Nephron progenitor cell (in vitro differentiated cells): ENCODE measurements around the gene GCH1.

Experiments
- DNase-seq: peaks from one replicate; pipeline ENCODE4 v3.0.0; 2021
- H3K27ac Mint-ChIP-seq: 2 replicates; pipeline ENCODE4 v1.8.0; 2021; ENCODE audit warnings: mild to moderate bottlenecking, moderate library complexity, mixed read lengths
- H3K27me3 Mint-ChIP-seq: 2 replicates; pipeline ENCODE4 v1.8.0; 2021; ENCODE audit warnings: mild to moderate bottlenecking, low read depth, mixed read lengths; ENCODE audit not compliant: poor library complexity
- H3K36me3 Mint-ChIP-seq: 2 replicates; pipeline ENCODE4 v1.8.0; 2021; ENCODE audit warnings: low read depth, mixed read lengths
- H3K4me1 Mint-ChIP-seq: 2 replicates; pipeline ENCODE4 v1.8.0; 2021; ENCODE audit warnings: mixed read lengths
- H3K4me3 Mint-ChIP-seq: 2 replicates; pipeline ENCODE4 v1.8.0; 2021; ENCODE audit warnings: mild to moderate bottlenecking, moderate library complexity, mixed read lengths
- H3K9me3 Mint-ChIP-seq: 2 replicates; pipeline ENCODE4 v1.8.0; 2021; ENCODE audit warnings: mild to moderate bottlenecking, moderate library complexity, mixed read lengths
- CTCF ChIP-seq: fragments of 200-600 bp; sonication (generic); IDR thresholded peaks from 2 replicates; pipeline ENCODE4 v1.5.0; 2021; ENCODE audit warnings: antibody characterized with exemption

GCH1 gene

GRCh38 chr14:54822685-54823084, 79.9 kb downstream of the GCH1 start:
- Mint-ChIP-seq H3K27me3 (peaks cover 4% of the 10 kb centered on the region), H3K9me3 (peaks cover 34% of the 10 kb centered on the region), H3K4me3 (no peak overlapping the region), H3K27ac (no peak overlapping the region), H3K36me3 (no peaks in the 10 kb centered on the region), H3K4me1 (peaks cover 25% of the 10 kb centered on the region)
- TF ChIP-seq CTCF = no peak
- no peak for DNase-seq

DNA sequence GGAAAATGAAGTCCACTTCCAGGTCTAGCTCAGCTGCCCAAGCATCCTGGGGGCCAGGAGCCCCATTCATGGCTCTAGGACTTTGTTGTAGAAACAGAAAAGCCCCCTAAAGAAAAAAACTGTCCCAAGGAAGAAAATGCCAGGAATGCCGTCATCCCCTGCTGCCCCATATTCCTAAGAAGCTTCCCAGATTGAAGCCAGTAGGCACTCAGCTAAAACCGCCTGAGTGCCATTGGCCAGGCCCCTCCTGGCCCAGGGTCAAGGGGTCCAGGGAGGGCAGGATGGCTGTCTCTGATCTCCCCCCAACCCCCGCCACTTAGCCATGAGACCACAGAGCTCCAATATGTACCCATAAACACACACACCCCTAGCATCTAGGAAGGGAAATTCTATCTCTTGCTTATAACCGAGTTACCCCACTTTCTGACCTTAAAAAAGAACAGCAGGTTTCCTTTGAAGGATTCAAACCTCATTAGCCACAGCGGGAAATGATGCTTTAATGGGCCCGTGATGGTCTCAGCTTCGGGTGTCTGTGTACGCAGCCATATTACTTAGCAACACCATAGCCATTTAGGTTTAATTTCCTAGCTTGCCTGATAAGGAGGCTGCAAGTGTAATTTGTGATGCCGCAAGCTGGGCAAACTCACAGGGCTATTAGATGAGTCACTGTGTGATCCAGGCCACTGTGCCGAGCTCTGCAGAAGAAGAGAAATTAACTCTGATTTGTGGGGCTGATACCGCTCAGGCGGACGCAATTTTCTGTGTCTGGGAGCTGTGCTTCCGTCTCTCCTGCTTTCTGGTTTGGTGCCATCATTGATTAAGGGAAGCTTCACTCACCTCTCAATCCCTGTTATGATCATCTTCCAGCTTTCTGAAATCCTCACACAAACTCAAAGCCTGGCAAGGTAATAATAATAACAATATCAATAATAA, 84.2 kb downstream of the GCH1 start:
- no peak for DNase-seq
- TF ChIP-seq CTCF = no peak
- no peaks in the 10 kb centered on the region for H3K36me3 Mint-ChIP-seq
- H3K4me3 Mint-ChIP-seq = no peak overlapping the region
- H3K4me1 Mint-ChIP-seq = peaks cover 37% of the 10 kb centered on the region
- H3K27ac Mint-ChIP-seq = peak overlapping the region; percentile 49
- H3K27me3 Mint-ChIP-seq = peaks cover 11% of the 10 kb centered on the region
- peaks cover 6% of the 10 kb centered on the region for H3K9me3 Mint-ChIP-seq

DNA sequence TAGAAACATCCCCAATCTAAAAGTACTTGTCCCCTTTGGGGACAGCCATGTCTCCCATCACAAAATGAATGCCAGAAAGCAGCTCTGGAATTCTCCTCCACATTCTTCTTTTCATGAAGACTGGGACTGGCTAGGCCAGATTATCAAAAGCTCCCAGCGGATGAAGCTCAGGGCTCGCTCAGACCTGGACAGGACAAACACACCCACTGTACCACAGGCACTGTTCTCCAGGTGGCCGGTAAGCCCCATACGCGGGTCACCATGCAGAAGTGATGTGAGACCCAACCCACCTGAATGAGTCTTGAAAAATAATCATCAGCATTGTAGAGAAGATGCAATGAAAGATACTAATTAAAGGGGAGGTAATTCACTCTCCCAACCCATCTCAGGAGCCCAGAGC, 85.1 kb downstream of the GCH1 start:
- Mint-ChIP-seq H3K27me3 (peaks cover 14% of the 10 kb centered on the region), H3K4me3 (no peak overlapping the region), H3K4me1 (peaks cover 37% of the 10 kb centered on the region), H3K36me3 (no peaks in the 10 kb centered on the region), H3K27ac (no peak overlapping the region), H3K9me3 (peaks cover 3% of the 10 kb centered on the region)
- no peak for DNase-seq
- TF ChIP-seq CTCF = no peak

GRCh38 chr14:54816450-54816849, 86.2 kb downstream of the GCH1 start:
- H3K9me3 Mint-ChIP-seq = no peaks in the 10 kb centered on the region
- no peak for DNase-seq
- no peak overlapping the region for H3K4me3 Mint-ChIP-seq
- H3K4me1 Mint-ChIP-seq = peaks cover 37% of the 10 kb centered on the region
- peaks cover 11% of the 10 kb centered on the region for H3K27me3 Mint-ChIP-seq
- no peaks in the 10 kb centered on the region for H3K36me3 Mint-ChIP-seq
- no peak for TF ChIP-seq CTCF
- no peak overlapping the region for H3K27ac Mint-ChIP-seq

DNA sequence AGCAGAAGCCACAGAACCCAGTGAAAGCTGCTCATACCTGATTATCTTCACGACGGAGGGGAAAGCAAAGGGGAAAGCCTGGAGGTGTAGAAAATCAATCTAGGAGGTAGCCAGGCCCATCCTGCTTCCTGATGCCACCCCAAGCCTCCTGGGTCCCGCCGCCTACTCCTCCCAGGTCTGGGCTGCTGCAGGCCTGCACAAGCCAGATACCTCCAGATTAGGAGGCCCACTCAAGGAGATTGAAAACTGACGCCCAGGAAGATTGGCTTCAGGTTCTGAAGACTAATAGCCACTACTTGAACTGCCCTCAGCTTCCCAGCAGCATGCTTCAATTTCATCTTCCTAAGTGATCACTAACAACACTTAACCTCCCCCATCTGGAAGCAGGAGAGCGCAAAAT, 87.1 kb downstream of the GCH1 start:
- Mint-ChIP-seq H3K4me3 (no peak overlapping the region), H3K9me3 (no peaks in the 10 kb centered on the region), H3K27me3 (peaks cover 14% of the 10 kb centered on the region), H3K36me3 (no peaks in the 10 kb centered on the region), H3K4me1 (peaks cover 37% of the 10 kb centered on the region), H3K27ac (no peak overlapping the region)
- DNase-seq = no peak
- no peak for TF ChIP-seq CTCF

DNA sequence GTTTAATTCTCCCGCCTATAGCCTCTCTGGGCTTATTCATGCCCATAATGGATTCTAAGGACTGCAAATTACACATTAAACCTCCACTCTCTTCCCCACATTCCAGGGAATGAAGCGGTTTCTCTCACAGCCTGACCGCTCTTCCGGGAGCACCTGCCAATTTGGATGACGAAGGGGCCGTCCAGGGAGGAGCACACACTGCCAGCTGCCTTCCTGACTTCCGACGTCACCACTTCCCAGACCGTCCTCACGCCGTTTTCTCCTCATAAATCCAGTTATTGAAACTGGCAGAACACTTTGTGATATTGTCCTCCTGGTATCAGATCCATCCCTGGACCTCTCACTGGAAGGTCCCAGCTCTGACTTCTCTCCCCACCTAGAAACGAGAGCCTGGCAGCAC, 87.6 kb downstream of the GCH1 start:
- peaks cover 34% of the 10 kb centered on the region for H3K4me1 Mint-ChIP-seq
- H3K27ac Mint-ChIP-seq = no peak overlapping the region
- no peaks in the 10 kb centered on the region for H3K36me3 Mint-ChIP-seq
- no peak for TF ChIP-seq CTCF
- DNase-seq = no peak
- no peaks in the 10 kb centered on the region for H3K9me3 Mint-ChIP-seq
- H3K4me3 Mint-ChIP-seq = no peak overlapping the region
- H3K27me3 Mint-ChIP-seq = peaks cover 15% of the 10 kb centered on the region
